NCI-H2171 (cell line): Measurements from ENCODE around the gene CREB5.
A peak's percentile ranks its signal among the peaks of the same experiment; 100 is the strongest.

Source experiments
- DNase-seq: peaks from one replicate; lab custom pipeline; 2025; lab: John Stamatoyannopoulos, UW

The CREB5 gene

DNA sequence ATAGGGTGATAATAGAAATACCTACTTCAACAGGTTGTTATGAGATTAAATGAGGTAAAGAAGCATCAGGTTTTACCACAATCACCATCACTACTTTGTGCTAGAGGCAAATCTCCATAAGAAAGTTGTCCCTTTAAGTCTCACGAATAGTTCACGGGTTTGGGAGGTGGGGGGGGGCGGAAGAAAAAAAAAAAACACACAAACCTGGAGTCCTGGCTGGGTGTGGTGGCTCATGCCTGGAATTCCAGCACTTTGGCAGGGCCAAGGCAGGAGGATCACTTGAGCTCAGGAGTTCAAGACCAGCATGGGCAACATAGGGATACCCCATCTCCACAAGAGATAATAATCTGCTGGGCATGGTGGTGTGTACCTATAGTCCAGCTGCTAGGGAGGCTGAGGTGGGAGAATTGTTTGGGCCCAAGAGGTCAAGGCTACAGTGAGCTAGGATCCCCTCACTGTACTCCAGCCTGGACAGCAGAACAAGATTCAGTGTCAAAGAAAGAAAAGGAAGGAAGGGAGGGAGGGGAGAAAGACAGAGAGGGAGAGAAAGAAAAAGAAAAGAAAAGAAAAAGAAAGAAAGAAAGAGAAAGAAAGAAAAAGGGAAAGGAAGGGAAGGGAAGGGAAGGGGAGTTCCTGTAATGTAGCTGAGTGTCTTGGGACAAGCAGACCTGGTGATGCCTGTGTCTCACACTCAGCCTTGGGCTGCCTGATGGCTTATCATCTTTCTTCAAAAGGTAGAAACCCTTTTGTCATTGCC is 231.4 kb downstream of the CREB5 start:
- no peak for DNase-seq

DNA sequence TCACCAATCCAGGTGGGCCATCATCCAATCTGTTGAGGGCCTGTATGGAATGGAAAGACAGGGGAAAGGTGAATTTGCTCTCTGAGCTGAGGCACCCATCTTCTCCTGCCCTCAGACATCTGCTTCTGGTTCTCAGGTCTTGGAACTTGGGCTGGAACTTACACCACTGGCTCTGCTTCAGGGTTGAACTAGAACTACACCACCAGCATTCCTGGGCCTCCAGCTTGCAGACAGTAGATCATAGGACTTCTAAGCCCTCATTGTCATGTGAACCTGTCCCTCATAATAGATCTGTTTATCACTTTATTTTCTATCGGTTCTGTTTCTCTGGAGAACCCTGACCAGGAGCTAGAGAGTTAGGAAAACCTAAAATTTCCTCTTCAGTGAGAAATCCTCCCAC is 233.5 kb downstream of the CREB5 start:
- DNase-seq: no peak

DNA sequence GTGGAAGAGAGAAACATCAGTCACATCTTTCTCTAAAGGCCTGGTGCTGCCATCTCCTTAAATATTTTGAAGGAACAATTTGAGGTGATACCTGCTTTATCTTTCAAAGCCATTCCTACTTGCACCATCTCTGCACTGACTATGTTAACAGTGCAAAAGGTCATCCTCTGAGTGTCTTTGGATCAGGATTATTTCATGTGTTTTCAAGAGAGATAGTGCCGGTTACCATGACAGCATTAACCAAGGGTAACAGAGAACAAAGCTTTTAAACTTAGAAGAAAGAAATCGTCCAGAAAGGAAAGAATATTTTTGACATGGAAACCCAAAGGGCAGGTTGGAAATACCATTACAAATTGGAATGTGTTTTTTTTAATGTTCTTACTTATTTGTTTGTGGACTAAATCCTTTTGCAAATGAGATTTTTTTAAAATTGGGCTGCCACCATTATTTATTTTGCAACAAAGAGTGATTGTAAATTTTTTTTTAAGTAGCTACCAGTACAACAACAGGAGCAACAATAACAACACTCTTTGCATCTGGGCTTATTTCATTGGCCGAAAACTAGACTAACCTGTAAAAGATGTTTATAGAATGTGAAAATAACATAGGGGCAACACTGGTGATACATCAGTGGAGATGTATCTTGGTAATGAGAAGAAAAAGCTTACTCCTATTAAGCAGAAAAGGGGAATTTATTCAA is 234.2 kb downstream of the CREB5 start:
- no peak for DNase-seq

DNA sequence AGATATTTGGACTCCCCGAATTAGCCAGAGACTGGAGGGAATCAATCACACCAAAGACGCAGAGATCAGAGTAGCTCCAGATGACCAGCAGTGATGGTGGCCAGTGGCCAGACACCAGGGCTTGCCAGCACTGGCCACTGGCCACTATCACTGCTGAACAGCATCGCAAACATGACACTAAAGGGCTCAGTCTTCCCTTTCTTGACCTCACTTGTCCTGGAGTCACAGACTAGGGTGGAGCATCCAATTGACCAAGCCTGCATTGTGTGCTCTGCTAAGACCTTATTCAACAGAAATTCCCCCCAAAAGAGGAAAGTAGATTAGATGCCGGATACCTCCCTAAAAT is 234.7 kb downstream of the CREB5 start:
- DNase-seq: no peak

DNA sequence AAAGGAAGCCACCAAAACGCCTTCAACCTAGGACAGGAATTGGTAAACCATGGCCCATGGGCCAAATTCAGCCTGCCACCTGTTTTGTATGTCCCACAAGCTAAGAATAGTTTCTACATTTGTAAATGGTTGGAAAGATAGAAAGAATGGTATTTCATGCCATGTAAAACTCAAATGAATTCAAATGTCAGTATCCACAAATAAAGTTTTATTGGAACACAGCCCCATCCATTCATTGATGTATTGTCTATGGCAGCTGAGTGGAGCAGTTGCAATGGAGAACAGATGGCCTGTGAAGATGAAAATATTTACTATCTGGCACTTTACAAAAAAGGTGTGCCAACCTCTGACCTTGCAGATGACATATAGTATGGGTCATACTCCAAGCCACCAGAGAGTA is 236.9 kb downstream of the CREB5 start:
- DNase-seq: no peak

DNA sequence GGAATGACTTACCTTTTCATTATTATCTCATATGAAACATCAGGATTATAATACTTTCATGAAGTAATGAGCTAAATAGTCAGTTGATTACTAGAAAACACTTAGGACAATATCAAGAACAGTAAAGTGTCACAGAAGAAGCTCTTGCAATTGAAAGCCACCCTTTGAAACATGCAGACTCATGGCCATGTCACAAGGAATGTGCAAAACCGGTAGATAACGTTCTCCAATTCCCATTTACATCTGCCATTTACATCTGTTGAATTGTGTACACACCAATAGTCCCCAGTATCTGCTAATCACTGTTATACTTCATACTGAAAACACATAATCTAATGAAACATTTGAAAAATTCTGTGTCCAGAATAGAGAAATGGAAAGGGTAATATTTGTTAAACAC is 237.5 kb downstream of the CREB5 start:
- DNase-seq: no peak

DNA sequence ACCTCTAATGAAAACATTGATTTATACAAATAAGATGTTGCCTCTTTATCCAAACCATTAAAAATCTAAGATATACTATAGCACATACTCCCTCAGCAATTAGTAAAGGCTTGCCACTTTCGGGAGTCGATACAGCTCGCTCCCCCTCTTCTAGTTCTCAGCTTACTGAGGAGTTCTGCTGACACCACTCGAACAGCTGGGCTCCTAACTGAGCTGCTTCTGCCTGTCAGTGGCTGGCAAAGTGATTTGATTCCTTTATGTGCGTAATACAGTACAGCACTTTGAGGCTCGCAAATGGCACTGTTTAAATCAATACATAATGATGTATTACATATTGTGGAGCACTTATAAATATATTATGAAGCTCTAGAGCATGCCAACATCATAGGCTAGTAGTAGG is 241.8 kb downstream of the CREB5 start:
- DNase-seq: peak; percentile 71

DNA sequence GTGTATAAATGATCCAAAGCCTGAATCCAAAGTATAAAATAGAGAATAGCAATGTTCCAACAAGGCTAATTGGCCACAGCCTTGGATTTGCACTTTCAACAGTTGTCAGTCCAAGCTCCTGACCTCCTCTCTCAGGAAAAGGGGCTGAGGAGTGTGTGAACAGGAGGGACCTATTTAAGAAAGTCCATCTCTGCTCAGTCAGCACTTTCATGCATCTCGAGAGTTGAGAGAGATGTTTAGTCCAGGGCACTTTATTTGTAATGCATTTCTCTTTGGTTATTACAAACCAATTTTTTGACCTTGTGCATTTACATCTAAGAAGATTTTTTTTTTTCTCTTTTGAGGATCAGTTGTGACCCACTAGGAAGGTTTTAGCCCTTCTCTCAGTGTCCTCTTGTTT is 244.2 kb downstream of the CREB5 start:
- no peak for DNase-seq

DNA sequence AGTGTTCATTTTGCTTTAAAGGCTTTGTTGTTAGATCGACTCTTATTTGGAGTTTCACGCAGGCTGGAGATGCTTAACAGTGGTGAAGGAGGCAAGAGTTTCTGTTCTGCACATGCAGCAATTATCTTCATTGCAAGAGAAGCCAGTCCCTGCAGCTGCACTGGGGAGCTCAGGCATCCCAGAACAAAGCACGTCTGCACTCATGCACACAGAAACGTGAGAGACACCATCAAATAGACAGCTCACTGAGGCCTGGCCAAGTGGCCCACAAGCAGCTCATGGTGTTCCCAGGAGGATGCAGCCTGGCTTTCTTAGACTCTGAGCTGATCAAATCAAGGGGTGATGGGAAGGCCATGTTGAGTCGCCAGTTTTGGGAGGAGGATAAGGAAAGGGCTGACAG is 246.1 kb downstream of the CREB5 start:
- DNase-seq: no peak

DNA sequence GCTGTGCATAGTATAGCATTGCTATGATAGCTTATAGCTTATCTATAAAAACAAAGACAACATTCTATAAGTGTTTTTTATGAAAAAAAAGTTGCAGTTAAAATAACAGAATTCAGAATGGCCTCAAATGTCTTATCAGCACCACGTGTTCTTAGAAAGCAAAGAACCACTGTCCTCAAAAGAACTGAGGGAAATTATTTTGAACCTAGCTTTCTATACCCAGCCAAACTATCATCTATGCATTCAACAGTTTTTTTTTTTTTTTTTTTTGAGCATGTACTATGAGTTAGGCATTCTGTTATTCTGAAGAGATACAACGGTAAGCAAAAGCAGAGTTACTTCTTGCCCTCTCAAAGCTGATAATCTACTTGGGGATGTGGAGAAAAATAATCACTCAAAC is 247.8 kb downstream of the CREB5 start:
- no peak for DNase-seq

DNA sequence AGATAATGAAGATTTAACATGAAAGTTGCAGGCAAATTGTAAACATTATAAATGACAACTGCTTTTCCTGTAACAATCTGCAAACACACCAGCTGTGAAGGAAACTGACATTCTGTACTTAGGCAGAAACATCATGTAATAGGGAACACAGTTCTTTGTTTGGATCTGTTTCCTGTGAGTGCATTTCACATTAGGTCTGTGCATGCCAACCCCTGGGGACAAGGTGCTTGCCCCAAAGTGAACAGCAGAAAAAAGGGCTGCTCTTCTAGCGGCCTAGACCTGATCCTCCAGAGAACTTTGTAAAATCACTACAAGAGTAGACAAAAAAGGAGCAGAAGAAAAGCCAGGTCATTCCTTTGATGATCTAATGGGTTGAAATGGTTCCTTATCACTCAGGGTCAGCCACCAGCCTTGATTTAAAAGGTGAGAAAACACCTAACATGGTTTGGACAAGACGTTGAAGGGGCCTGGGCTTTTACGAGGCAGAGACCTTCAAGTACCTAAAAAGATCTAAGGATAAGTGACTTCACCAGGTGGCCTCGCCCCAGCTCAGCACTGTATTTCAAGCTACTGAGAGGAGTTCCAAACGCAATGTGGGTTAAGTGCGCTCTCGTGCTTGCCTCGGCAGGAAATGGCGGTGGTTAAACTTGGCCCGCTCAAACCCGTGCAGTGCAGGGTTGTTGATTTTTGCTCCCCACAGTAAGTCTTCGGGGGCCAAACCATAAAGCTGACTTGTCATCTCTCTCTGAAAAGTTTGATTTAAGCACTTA is 249.7 kb downstream of the CREB5 start:
- DNase-seq: no peak

DNA sequence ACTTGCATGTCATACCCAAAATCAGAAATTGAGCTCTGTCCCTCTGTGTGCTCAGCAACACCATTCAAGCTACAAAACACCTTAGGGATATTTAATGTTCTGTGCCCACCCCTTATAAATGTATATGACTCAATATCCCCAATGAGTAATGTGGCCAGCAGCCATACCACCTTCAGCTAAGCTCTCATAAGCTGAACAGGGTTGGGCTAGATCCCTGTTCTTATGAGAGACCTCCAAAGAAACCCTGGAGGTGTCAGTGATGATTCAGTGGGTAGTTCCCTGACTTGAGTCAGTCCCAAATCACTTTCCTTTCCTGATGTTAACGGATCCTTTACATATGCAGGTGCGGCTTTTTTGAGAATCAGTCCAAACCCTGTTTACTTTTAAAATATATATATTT is 253.8 kb downstream of the CREB5 start:
- DNase-seq: no peak

DNA sequence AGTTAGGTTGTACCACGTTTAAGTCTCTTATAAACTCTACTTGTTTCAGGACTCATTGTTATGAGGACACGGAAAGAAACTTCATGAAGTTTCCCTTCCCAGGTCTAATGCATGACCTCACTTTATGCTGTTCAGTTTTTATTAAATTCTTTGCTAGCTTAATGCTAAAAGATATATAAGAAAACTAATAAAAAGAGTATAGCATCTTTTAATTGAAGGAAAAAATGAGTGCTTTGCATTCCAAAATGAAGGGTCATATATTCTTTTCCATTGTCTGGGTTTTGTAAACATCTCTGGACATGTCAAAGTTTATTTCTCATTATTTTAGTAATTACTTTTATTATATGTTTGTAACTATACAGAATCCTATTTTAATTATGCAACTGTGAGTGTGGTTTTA is 255.8 kb downstream of the CREB5 start:
- DNase-seq: no peak

DNA sequence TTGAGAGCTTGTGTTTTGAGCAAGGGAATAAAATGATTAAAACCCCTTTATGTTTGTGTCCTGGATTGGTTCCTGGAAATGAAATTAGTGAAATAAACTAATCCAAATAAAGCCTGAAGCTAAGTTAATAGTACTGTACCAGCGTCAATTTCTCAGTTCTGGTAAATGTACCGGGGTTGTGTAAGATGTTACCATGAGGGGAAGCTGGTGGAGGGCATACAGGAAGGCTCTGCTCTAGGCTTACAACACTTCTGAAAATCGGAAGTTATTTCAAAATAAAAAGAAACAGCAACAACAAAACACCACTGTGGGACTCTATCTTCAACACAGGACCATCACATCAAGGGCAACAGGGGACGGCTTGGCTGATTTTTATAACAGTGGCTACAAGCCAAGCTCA is 257.0 kb downstream of the CREB5 start:
- no peak for DNase-seq

DNA sequence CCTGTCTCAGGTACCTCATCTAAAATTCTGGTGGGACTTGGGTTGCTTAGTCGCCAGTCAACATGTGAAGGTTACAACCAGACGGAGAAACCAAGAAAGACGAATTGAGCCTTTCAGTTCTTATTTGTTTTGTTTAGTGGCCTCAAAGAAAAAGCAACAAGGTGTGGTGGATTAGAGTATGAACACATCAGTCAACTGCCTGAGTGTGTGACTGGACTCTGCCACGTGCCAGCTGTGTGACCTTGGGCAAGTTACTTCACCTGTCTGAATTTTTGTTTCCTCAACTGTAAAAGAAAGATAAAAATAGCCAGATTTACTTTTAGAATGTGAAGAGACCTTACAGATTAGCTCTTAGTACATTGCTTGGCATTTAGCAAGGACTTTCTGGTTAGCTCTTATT is 259.2 kb downstream of the CREB5 start:
- DNase-seq: no peak

DNA sequence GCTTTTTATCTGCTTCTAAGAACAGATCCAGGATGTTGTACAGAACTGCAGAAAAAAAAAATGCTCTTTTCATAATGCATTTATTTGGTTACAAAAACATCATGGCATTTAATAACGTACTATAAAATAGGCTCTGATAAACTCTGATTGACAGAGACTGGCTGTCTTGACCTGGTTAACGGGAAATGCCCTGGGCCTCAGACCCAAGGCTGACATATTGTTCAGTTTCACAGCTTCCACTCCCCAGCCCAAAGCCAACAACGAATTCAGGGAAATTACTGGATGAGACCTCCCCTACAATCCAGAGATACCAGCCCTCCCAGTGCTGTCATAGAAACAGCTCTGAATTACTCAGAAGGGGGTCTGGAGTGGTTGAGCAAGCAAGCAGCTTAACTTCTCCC is 260.1 kb downstream of the CREB5 start:
- no peak for DNase-seq

DNA sequence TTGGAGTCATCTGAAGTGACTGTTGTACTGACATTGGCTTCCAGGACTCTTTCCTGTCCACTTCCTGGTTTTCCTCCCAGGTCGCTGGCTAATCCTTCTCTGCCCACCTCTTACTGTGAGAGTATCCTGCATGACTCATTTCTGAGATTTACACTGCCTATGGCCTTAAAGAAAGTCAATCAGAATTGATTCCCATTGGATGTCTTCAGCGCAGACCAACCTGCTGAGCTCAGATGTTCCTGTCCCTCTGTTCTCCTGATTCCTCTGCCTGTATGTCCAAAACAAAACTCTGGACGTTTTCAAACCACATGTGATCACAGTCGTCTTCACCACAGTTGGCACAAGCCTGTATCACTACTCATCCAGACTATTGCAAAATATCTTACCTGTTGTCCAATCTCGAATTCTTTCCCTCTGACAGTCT is 262.1 kb downstream of the CREB5 start:
- DNase-seq: no peak

DNA sequence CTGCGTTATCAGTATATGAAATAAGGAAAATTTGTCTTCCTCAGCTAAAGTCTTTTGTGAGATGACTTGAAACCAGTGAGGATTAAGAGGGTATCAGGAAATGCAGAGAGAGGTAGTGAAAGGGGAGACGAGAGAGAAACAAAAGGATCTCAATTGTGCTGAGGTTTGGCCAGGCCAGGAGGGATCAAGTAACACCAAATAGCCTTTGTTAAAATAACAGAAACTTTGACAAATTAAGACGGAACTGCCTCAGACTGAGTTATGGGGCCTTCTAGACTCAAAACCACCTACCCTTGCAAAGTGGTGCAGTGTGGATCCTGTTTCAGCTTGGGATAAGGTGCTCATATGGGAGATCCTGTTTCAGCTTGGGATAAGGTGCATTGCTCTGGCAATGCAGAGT is 263.1 kb downstream of the CREB5 start:
- no peak for DNase-seq

DNA sequence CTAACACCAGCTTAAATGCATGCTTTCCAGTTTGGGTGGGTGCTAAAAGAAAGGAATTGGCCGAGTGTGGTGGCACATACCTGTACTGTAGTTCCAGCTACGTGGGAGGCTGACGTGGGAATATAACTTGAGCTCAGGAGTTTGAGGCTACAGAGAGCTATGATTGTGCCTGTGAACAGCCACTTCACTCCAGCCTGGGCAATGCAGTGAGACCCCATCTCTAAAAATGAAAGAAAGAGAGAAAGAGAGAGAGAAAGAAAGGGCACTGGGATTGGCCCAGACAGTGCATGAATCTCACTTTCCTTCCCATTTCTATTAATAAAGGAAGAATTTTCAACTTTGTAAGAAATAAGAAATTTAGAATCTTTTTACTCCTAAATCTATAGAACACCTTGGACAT is 265.4 kb downstream of the CREB5 start:
- no peak for DNase-seq

DNA sequence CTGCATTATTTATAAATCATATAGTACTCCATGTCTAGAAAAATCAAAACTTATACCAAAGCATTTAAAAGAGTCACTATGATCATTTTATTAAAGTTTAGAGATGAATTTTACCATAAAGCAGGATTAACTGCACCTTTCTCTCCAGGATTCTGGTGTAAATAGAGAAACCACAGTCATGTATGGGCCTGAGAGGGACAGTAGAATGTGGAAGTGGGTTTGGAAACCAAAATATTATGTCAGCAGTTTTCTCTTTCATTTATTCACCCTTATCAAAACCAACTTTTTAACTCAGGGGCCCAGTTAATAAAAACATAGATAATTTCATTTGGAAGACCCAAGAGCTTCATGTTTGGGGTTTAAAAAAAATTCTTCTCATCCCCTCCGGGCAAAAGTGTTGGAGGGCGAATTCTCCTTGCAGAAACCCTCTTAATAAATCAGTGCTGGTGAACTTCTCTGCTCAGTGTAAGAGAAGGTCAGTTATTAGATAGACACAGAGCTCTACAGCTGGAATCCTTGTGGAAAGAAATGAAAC is 266.2 kb downstream of the CREB5 start:
- DNase-seq: no peak

DNA sequence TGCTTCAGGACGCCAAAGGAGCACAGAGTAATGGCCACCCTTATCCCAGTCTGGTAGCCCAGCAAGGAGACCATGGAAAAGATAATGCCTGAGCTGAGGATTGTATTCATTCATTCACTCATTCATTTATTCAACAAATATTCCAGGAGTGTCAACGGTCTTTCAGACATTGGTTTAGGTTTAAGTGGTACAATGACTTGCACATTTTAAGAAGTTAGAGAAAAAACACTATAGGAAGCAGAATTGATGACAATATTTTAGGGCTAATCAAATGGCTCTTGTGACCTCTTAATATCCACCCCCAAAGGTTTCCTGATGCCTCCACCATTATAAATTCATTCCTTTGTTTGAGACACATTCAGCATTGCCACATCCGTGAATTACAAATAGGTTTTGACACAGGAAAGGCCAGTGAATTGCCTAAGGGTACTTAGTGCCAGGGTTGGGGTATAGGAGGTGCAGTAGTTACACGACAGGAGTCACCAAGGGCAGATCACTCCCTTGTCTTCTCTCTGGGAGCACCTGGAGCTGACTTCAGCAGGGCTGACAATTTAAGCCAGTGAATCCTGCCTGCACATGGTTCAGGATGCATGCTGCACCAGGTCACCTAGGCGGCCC is 269.5 kb downstream of the CREB5 start:
- DNase-seq: no peak

DNA sequence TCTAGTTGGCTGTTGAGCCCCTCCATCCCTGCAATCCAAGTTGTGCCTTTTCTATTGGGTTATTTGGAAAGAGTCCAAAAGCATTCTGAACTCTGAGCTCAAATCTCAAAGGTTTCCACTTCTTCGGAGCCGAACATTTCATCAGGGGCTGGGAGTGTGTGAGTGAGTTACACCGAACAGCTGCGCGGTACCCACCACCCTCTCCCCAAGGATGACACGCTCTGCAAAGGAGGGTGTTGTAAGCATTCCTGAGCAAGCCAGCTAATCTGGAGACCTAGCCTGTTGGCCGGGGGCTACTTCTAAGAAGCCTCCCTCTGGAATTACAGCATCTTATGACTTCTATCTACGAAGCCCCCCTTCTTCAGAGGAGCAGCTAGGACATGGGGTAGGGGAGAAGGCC is 270.5 kb downstream of the CREB5 start:
- no peak for DNase-seq
